Esophagus squamous epithelium (tissue), 4 donors: ENCODE measurements around the gene PIK3C2B.

Experiments used
- CTCF ChIP-seq, 6 experiments: fragments of 450-650 bp in 4 of 6; fragments of 200-600 bp in 2 of 6; sonication (generic) in 2 of 6; IDR thresholded peaks; one replicate each; pipeline ENCODE4 v1.5.1; 2016 to 2019; ENCODE audit warnings: antibody characterized with exemption in 6 of 6, mild to moderate bottlenecking in 4 of 6, moderate library complexity in 4 of 6
- POLR2A ChIP-seq, 4 donors: fragments of 450-650 bp; IDR thresholded peaks; one replicate each; pipeline ENCODE4 v1.6.1; 2017; ENCODE audit warnings: antibody characterized with exemption in 4 of 4, mild to moderate bottlenecking in 4 of 4, moderate library complexity in 3 of 4

GRCh38 chr1:204505674-204506200, 11.1 kb upstream of the PIK3C2B start:
- TF ChIP-seq CTCF (IDR thresholded peaks at IDR 0.05) (no peak), POLR2A (IDR thresholded peaks at IDR 0.05) (no peak)
